PFSK-1 (cell line): Measurements from ENCODE around the gene TMEM37.

ENCODE experiments used
- FOXP2 ChIP-seq: optimal IDR thresholded peaks from 2 replicates; pipeline ENCODE3; 2011; ENCODE audit warnings: borderline replicate concordance, control low read depth, inconsistent platforms; ENCODE audit not compliant: insufficient read depth; ENCODE audit errors: extremely low read length, extremely low read depth
- POLR2AphosphoS5 ChIP-seq: IDR thresholded peaks from 2 replicates; pipeline ENCODE4 v1.6.1; 2012; ENCODE audit warnings: low read depth, mild to moderate bottlenecking, control low read depth, low read length, moderate library complexity
- SIN3A ChIP-seq: IDR thresholded peaks from 2 replicates; pipeline ENCODE4 v1.6.1; 2012; ENCODE audit warnings: mild to moderate bottlenecking, low read length, moderate library complexity, borderline replicate concordance; ENCODE audit not compliant: insufficient read depth
- TAF1 ChIP-seq: IDR thresholded peaks from 2 replicates; pipeline ENCODE4 v1.6.1; 2012; ENCODE audit warnings: low read length, control low read depth, borderline replicate concordance; ENCODE audit not compliant: insufficient read depth
- TF ChIP-seq, protein P1 (sequence below), 2 experiments: IDR thresholded peaks; 2 replicates each; pipeline versions ENCODE4 v1.6.1 to v1.8.0; 2011 to 2012; ENCODE audit warnings: low read depth in 2 of 2, low read length in 2 of 2, control low read depth in 1 of 2, inconsistent platforms in 1 of 2, mild to moderate bottlenecking in 1 of 2, moderate library complexity in 1 of 2; ENCODE audit not compliant: insufficient read depth in 1 of 2

Gene TMEM37

DNA sequence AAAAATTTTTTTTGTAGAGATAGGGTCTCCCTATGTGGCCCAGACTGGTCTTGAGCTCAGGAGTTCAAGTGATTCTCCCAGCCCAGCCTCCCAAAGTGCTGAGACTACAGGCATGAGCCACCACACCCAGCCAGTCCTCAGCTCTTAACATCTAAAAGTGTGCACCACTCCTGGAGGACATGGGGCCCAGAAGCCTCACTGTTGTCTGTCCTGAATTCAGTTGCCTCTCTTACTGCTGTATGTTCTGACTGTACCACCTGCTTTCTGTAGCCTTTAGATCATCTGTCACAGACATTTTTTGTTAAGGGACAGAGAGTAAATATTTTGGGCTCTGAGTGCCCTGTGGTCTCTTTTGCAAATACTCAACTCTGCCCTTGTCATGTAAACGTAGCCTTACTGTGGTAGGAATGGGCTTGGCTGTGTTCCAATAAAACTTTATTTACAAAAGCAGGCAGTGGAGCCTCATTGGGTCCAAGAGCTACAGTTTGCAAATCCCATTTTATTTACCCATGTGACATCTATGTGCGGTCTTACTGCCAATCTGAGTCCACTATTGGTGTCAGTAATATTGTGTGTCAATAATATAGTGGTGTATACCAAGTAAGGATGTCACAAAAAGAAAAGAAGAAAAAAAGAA is 38.1 kb downstream of the TMEM37 start:
- TF ChIP-seq, protein P1, sequence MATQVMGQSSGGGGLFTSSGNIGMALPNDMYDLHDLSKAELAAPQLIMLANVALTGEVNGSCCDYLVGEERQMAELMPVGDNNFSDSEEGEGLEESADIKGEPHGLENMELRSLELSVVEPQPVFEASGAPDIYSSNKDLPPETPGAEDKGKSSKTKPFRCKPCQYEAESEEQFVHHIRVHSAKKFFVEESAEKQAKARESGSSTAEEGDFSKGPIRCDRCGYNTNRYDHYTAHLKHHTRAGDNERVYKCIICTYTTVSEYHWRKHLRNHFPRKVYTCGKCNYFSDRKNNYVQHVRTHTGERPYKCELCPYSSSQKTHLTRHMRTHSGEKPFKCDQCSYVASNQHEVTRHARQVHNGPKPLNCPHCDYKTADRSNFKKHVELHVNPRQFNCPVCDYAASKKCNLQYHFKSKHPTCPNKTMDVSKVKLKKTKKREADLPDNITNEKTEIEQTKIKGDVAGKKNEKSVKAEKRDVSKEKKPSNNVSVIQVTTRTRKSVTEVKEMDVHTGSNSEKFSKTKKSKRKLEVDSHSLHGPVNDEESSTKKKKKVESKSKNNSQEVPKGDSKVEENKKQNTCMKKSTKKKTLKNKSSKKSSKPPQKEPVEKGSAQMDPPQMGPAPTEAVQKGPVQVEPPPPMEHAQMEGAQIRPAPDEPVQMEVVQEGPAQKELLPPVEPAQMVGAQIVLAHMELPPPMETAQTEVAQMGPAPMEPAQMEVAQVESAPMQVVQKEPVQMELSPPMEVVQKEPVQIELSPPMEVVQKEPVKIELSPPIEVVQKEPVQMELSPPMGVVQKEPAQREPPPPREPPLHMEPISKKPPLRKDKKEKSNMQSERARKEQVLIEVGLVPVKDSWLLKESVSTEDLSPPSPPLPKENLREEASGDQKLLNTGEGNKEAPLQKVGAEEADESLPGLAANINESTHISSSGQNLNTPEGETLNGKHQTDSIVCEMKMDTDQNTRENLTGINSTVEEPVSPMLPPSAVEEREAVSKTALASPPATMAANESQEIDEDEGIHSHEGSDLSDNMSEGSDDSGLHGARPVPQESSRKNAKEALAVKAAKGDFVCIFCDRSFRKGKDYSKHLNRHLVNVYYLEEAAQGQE (IDR thresholded peaks at IDR 0.05; ENCODE audit: insufficient read depth in 1 of 2, low read depth in 2 of 2, low read length in 2 of 2): no peak
- TF ChIP-seq SIN3A (no peak), TAF1 (no peak), FOXP2 (no peak), POLR2AphosphoS5 (no peak)

DNA sequence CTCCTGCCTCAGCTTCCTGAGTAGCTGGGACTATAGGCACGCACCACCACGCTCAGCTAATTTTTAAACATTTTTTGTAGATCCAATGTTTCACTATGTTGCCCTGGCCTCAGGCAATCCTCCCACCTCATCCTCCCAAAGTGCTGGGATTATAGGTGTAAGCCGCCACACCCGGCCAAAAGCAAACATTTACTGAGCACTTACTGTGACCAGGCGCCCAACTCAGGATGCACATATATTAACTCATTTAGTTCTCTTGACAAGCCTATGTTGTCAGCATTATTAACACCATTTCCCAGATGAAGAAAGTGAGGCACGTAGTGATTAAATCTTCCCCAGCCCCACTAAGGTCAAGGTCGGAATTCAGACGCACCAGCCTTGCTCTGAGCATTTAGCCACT is 41.1 kb downstream of the TMEM37 start:
- TF ChIP-seq POLR2AphosphoS5 (no peak), FOXP2 (no peak), TAF1 (no peak), SIN3A (no peak)
- TF ChIP-seq, protein P1 (IDR thresholded peaks at IDR 0.05; ENCODE audit: insufficient read depth in 1 of 2, low read depth in 2 of 2, low read length in 2 of 2): no peak

DNA sequence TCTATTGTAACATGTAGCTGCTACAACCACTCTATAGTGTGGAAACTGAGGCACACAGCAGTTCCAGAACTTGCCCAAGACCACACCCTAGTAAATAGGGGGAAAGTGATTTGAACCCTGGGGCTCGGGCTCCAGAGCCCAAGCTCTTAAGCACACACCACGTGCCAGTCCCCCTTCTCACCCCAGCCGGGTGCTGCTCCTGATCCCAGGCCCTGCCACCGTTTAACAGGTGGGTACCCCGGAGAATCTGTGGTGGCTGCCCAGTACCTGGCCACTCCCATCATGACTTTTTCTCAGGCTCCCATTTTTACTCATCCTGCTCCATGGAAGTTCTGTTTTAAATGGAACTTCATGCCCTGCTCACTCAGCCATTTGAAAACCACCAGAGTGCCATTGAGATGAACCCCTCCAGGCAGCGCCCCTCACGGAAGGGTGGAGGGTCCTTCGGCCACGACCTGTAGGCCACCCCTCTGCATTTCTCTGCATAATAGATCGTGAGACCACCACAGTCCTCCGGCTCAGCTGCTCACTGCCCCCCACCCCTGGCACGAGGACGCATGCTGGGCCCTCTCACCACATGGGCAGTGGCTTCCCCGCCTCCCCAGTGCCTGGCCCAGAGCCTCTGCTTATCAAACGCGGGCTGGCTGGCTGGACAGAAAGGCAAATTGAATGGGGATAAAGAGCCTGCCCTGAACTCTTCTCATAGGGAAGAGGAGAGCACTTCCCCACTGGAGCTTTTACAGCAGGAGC is 42.1 kb downstream of the TMEM37 start:
- TF ChIP-seq TAF1 (no peak), POLR2AphosphoS5 (no peak), SIN3A (no peak), FOXP2 (no peak)
- TF ChIP-seq, protein P1 (IDR thresholded peaks at IDR 0.05; ENCODE audit: insufficient read depth in 1 of 2, low read depth in 2 of 2, low read length in 2 of 2): no peak

DNA sequence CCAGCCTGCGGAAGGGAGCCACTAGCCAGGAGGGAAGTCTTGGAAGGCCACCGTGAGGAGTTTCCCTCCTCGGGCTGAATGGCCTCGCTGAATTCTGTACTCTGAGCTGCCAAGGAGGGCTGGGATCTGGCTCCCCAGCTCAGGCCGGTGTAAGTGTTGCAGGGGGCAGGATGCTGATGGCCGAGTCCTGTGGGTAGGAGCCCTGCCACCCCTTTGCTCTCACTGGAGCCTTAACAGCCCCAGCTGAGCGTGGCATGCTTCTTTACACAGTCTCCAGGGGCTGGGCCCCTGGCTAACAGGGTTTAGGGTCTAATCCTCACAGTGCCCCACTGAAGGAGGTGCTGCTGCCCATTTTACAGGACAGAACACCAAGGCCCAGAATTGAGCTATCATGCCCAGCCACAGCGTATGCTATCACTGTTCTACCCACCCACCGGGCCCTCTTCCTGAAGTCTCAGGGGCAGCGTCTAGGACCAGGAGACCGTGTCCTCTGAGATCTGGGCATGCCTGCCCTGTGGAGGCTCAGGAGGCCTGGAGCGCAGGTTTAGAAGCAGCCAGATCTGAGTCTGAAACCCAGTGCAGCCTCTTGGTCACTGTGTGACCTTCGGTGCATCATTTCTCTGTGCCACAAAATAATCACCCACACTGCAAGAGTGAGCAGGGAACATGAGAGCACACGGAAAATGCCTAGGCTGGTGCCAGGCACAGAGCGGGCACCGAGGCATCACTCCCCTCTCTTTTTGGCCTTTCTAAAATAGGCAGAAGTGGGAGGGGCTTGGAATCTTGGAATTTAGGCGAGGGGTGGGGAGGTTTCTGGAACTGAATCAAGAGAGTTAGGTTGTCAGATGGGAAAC is 42.9 kb downstream of the TMEM37 start:
- TF ChIP-seq, protein P1 (IDR thresholded peaks at IDR 0.05; ENCODE audit: insufficient read depth in 1 of 2, low read depth in 2 of 2, low read length in 2 of 2): no peak
- TF ChIP-seq POLR2AphosphoS5 (no peak), FOXP2 (no peak), SIN3A (no peak), TAF1 (no peak)
